ENCODE results near the gene LIN28B.

The LIN28B gene

DNA sequence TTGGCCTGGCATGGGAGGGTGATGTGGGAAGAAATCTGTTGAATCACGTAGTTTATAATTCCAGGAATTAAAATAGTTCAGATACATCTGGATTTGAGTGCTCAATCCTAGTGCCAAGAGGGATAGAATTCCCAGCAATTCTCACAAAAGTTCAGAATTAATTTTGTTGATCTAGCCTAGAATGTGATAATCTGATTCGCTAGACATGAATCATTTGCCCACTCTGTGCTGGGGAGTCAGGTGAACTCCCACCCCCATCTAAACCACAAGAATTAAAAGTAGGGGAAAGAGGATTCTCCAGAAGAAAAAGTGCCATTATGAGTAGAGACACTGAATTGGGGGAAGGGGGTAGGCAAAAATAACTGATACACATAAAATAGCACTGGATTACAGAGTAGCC, 85.0 kb downstream of the LIN28B start:
- TF ChIP-seq, protein P1, sequence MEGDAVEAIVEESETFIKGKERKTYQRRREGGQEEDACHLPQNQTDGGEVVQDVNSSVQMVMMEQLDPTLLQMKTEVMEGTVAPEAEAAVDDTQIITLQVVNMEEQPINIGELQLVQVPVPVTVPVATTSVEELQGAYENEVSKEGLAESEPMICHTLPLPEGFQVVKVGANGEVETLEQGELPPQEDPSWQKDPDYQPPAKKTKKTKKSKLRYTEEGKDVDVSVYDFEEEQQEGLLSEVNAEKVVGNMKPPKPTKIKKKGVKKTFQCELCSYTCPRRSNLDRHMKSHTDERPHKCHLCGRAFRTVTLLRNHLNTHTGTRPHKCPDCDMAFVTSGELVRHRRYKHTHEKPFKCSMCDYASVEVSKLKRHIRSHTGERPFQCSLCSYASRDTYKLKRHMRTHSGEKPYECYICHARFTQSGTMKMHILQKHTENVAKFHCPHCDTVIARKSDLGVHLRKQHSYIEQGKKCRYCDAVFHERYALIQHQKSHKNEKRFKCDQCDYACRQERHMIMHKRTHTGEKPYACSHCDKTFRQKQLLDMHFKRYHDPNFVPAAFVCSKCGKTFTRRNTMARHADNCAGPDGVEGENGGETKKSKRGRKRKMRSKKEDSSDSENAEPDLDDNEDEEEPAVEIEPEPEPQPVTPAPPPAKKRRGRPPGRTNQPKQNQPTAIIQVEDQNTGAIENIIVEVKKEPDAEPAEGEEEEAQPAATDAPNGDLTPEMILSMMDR (IDR thresholded peaks at IDR 0.05; ENCODE audit: control extremely low read depth, extremely low read depth, low read depth, missing control alignments): no peak
- ChIA-PET POLR2A (no interaction called here), CTCF (interaction anchor here (0.8 to 1.2 kb wide), 4 partner anchors 15 to 120 kb away, joined by 3 read pairs; no protein-coding TSS in a partner anchor)
- DNase-seq (ENCODE audit: extremely low spot score): no peak

DNA sequence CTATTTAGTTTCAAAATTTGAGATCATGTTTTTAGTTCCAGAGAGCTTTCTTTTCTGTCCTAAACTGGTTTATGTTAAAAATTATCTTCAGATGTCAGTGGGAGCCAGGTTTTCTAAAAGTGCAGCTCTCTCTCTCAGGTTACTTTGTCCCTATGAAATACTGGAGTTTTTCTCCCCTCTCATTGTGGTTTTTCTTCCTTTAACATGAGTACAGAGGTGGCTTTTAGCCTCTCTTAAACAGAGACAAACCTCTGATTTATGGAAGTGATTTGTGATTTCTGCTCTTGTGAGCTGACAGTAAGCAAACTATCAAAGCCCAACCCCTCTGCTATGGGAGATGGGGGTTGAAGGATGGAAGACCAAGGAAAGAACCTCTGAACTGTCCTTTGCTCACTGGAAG, 85.7 kb downstream of the LIN28B start:
- DNase-seq (ENCODE audit: extremely low spot score): no peak
- TF ChIP-seq, protein P1 (IDR thresholded peaks at IDR 0.05; ENCODE audit: control extremely low read depth, extremely low read depth, low read depth, missing control alignments): no peak
- ChIA-PET POLR2A (no interaction called here), CTCF (interaction anchor here (0.8 to 1.2 kb wide), 3 partner anchors 27 to 121 kb away, joined by 3 read pairs; no protein-coding TSS in a partner anchor)

DNA sequence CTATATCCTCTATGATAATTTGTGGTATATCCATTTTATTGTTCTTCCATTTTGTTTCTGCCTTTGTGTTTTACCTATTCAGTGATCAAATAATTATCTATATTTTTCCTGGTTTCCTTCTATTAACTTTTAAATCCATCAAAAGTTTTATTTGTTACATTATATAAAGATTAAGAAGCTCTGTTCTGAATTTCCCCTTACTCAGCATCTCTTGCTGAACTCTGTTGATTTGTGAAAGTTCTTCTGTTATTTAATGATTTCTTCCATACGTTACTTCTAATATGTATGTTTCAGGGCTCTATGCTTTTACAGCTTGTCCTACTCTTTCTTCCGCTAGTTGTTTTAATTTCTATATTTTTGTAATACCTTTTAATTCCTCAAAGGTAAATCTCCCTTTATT, 87.1 kb downstream of the LIN28B start:
- POLR2A ChIA-PET: no interaction called here
- CTCF ChIA-PET: no interaction called here
- TF ChIP-seq, protein P1 (IDR thresholded peaks at IDR 0.05; ENCODE audit: control extremely low read depth, extremely low read depth, low read depth, missing control alignments): no peak
- DNase-seq (ENCODE audit: extremely low spot score): no peak

DNA sequence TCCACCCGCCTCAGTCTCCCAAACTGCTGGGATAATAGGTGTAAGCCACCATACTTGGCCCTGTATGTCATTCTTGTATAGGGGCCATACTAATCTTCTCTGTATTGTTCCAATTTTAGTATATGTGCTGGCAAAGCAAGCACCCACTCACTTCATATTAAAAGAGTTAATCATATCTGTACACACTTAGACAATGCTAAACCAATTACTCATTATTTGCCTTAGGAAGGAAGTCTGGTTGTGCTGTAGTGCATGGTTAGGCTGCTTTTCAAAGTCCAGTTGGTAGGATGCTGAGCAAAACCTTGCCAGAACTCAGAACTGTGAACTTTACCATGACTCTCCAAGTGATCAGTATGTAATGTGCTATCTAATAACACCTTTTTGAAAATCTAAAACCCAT, 88.6 kb downstream of the LIN28B start:
- CTCF ChIA-PET: no interaction called here
- no peak for DNase-seq (ENCODE audit: extremely low spot score)
- POLR2A ChIA-PET: no interaction called here
- TF ChIP-seq, protein P1 (IDR thresholded peaks at IDR 0.05; ENCODE audit: control extremely low read depth, extremely low read depth, low read depth, missing control alignments): no peak

DNA sequence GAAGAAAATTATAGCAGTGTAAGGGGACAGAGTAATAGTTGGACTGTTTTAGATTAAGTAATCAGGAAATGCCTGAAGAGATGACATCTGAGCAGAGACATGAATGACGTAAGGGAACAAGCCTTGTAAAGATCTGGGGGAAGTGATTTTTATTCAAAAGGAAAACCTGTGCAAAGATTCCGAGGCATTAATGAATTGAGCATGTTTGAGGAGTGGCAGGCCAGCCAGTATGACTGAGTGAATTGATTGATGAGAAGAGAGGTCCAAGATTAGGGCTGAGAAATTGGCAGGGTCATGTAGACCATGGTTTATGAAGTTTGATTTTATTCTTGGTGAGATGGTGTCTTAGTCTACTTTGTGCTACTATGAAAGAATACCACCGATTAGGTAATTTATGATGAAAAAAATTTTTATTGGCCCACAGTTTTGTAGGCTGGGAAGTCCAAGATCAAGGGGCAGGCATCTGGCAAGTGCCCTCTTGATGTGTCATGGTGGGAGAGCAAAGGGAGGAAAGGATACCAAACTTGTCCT, 95.1 kb downstream of the LIN28B start:
- TF ChIP-seq, protein P1 (IDR thresholded peaks at IDR 0.05; ENCODE audit: control extremely low read depth, extremely low read depth, low read depth, missing control alignments): no peak
- ChIA-PET POLR2A (no interaction called here), CTCF (no interaction called here)
- DNase-seq (ENCODE audit: extremely low spot score): no peak

DNA sequence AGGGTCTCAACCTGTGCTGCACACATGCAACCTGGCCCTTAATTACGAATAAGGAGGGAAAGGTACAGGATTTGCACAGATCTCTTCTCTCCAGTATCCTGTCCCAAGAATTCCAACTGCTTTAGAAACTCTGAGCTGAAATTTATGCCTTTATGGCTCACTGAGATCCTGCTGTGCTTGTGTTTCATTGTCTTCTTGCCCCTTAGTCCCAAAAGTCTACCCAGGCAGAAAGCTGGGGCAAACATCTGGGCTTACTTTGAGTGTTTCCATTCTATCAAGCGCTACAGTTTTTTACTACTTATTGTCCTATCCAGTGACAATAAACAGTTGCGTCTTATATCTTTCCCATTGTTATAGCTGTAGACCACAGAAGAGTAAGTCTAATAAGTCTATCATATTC, 99.7 kb downstream of the LIN28B start:
- POLR2A ChIA-PET: no interaction called here
- CTCF ChIA-PET: no interaction called here
- DNase-seq (ENCODE audit: extremely low spot score): no peak
- TF ChIP-seq, protein P1 (IDR thresholded peaks at IDR 0.05; ENCODE audit: control extremely low read depth, extremely low read depth, low read depth, missing control alignments): no peak

DNA sequence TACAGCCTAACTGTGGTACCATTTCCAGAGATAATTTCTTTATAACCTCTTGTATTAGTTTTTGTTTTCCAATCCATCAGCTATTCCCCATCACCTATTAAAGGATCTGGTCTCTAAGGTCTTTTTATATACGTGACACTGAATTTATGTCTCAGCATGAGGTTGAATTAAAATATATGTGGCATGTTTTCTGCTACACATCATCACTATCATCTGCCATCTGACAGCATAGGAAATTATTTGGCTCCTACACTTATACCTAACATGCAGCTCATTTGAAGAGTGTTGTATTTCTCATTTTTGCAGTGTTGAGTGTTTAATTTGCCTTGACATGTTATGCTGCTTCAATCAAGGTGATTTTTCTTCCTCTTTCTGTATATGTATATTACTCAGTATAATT, 100.3 kb downstream of the LIN28B start:
- CTCF ChIA-PET: no interaction called here
- DNase-seq (ENCODE audit: extremely low spot score): no peak
- TF ChIP-seq, protein P1 (IDR thresholded peaks at IDR 0.05; ENCODE audit: control extremely low read depth, extremely low read depth, low read depth, missing control alignments): no peak
- POLR2A ChIA-PET: no interaction called here

Data from GM10248 (cell line).